NCI-H526 treated with DMSO at 0.1 percent for 48 hours (cell line): ENCODE results near the gene PALLD.

Experiments used
- DNase-seq: peaks from one replicate; lab custom pipeline; 2025; lab: John Stamatoyannopoulos, UW

Gene PALLD

GRCh38 chr4:168878623-168879022 lies 381.8 kb downstream of the PALLD start:
- no peak for DNase-seq

GRCh38 chr4:168879188-168879587 lies 382.3 kb downstream of the PALLD start:
- no peak for DNase-seq

GRCh38 chr4:168880072-168880675 lies 383.3 kb downstream of the PALLD start:
- no peak for DNase-seq

- DNase-seq, result no peak
These were observed 384.2 kb downstream of the PALLD start for GRCh38 chr4:168880811-168881595.

GRCh38 chr4:168881781-168882420 lies 385.0 kb downstream of the PALLD start:
- no peak for DNase-seq

- no peak for DNase-seq
These were observed 385.9 kb downstream of the PALLD start for GRCh38 chr4:168882650-168883233.

- no peak for DNase-seq
These were observed 386.7 kb downstream of the PALLD start for GRCh38 chr4:168883513-168883912.

- DNase-seq, result no peak
These were observed 387.6 kb downstream of the PALLD start for GRCh38 chr4:168884251-168885124.

GRCh38 chr4:168885400-168885799 lies 388.5 kb downstream of the PALLD start:
- no peak for DNase-seq

GRCh38 chr4:168886351-168886750 lies 389.5 kb downstream of the PALLD start:
- no peak for DNase-seq

- no peak for DNase-seq
These were observed 391.0 kb downstream of the PALLD start for GRCh38 chr4:168887809-168888208.

- no peak for DNase-seq
These were observed 391.9 kb downstream of the PALLD start for GRCh38 chr4:168888715-168889215.

- DNase-seq, result no peak
These were observed 394.2 kb downstream of the PALLD start for GRCh38 chr4:168891086-168891485.

- no peak for DNase-seq
These were observed 394.8 kb downstream of the PALLD start for GRCh38 chr4:168891688-168892087.

- DNase-seq, result no peak
These were observed 395.6 kb downstream of the PALLD start for GRCh38 chr4:168892475-168892874.

- no peak for DNase-seq
These were observed 396.4 kb downstream of the PALLD start for GRCh38 chr4:168893205-168893604.

- no peak for DNase-seq
These were observed 397.0 kb downstream of the PALLD start for GRCh38 chr4:168893807-168894206.

GRCh38 chr4:168900080-168900479 lies 403.2 kb downstream of the PALLD start:
- DNase-seq, result no peak

- no peak for DNase-seq
These were observed 410.4 kb downstream of the PALLD start for GRCh38 chr4:168907119-168907698.

- no peak for DNase-seq
These were observed 411.2 kb downstream of the PALLD start for GRCh38 chr4:168908093-168908492.

- DNase-seq, result no peak
These were observed 412.0 kb downstream of the PALLD start for GRCh38 chr4:168908851-168909273.
